Left lung (tissue), 10 donors: Measurements from ENCODE around the gene HOXA4. TPM values are rescaled to one million over a fixed set of nuclear protein-coding genes. Genes with fewer than 3 reads are reported as not detected.

Experiments used
- ATAC-seq: fragments of 200-7000 bp; cut with Tn5 transposase; one replicate; pipeline ENCODE4 v1.9.1; 2020; ENCODE audit warnings: moderate library complexity
- DNase-seq, 4 donors: peaks; one replicate each; pipeline ENCODE4 v3.0.0-alpha.2; 2013 to 2020
- H3K27ac ChIP-seq, 2 donors: fragments of 200-600 bp; sonication (generic) in 1 of 2; one replicate each; pipeline versions ENCODE4 v1.5.0 to v1.8.0; 2020 to 2021
- H3K27me3 ChIP-seq, 2 donors: fragments of 200-600 bp; sonication (generic) in 1 of 2; one replicate each; pipeline versions ENCODE4 v1.5.0 to v1.8.0; 2020 to 2021
- H3K36me3 ChIP-seq, 2 donors: fragments of 200-600 bp; sonication (generic) in 1 of 2; one replicate each; pipeline versions ENCODE4 v1.5.0 to v1.8.0; 2020 to 2021
- H3K4me1 ChIP-seq, 2 donors: fragments of 200-600 bp; one replicate each; pipeline ENCODE4 v1.8.0; 2021
- H3K4me3 ChIP-seq, 2 donors: fragments of 200-600 bp; sonication (generic) in 1 of 2; one replicate each; pipeline versions ENCODE4 v1.5.0 to v1.8.0; 2020 to 2021; ENCODE audit warnings: mild to moderate bottlenecking in 1 of 2
- H3K9me3 ChIP-seq, 2 donors: fragments of 200-600 bp; sonication (generic) in 1 of 2; one replicate each; pipeline versions ENCODE4 v1.5.0 to v1.8.0; 2020 to 2021
- CTCF ChIP-seq, 2 donors: fragments of 200-600 bp; sonication (generic) in 1 of 2; IDR thresholded peaks; one replicate each; pipeline versions ENCODE4 v1.5.0 to v1.8.0; 2021; ENCODE audit warnings: antibody characterized with exemption in 2 of 2
- intact Hi-C, 2 donors: fragments of 100-400 bp; cut with DNase I; formaldehyde crosslinking; loops; one replicate each; pipeline versions ENCODE4 v1.11.2 to v1.14.2; 2022
- microRNA-seq, 2 donors: library from miRNA; unstranded; fragments of <30 nt; microRNA quantifications; one replicate each; pipeline ENCODE4, GENCODE V29; 2019
- polyA plus RNA-seq, 6 donors: library from polyadenylated mRNA; unstranded; fragments of 120-200 nt; gene quantifications; one replicate each; pipeline ENCODE4 v1.2.1, GENCODE V29; 2013; ENCODE audit not compliant: insufficient read length in 6 of 6
- total RNA-seq, 2 donors: library from RNA; stranded (reverse); fragmentation: NEBNext Ultra II Directional; extraction: Animal tissue kit (Norgen Biotek cat#: 25700); gene quantifications; one replicate each; pipeline ENCODE4 v1.2.1, GENCODE V29; 2021
- donor health status: DM: no; HTN: yes; CAD: no.
- donor health status: DM: no; HTN: no; CAD: no.

Gene HOXA4
- total and polyA plus RNA-seq, 8 donors = 3.4 to 35.8 (median 34.1) TPM

GRCh38 chr7:27079234-27079975, 51.2 kb downstream of the HOXA4 start:
- H3K9me3 ChIP-seq = no peaks in the 10 kb centered on the region
- no peaks in the 10 kb centered on the region for H3K27me3 ChIP-seq
- no peaks in the 10 kb centered on the region for H3K4me1 ChIP-seq
- no peaks in the 10 kb centered on the region for H3K36me3 ChIP-seq
- no peak overlapping the region for H3K4me3 ChIP-seq
- intact Hi-C loops = no loop called here
- DNase-seq (no peak), ATAC-seq (no peak)
- H3K27ac ChIP-seq = no peak overlapping the region
- TF ChIP-seq CTCF (IDR thresholded peaks at IDR 0.05) = no peak

- no peaks in the 10 kb centered on the region for H3K27me3 ChIP-seq
- DNase-seq (no peak), ATAC-seq (no peak)
- no peak overlapping the region for H3K4me3 ChIP-seq
- no peak for TF ChIP-seq CTCF (IDR thresholded peaks at IDR 0.05)
- no peaks in the 10 kb centered on the region for H3K36me3 ChIP-seq
- intact Hi-C loops = no loop called here
- no peaks in the 10 kb centered on the region for H3K4me1 ChIP-seq
- no peaks in the 10 kb centered on the region for H3K9me3 ChIP-seq
- no peak overlapping the region for H3K27ac ChIP-seq
These were observed 51.8 kb downstream of the HOXA4 start for GRCh38 chr7:27078616-27079233.

Small RNA genes within 50 kb of the gene (microRNA-seq; reads per million reads assigned to microRNA genes)
- 57.7 to 116 reads per million in 2 donors for gene MIR196B

Other genes starting within 250 kb of the HOXA4 start
- gene HOXA1, start 34.8 kb downstream of the HOXA4 start, total RNA-seq = under 1 TPM; 0.50 to 0.60 TPM
- gene HOXA1, start 34.8 kb downstream of the HOXA4 start, polyA plus RNA-seq = 1 to 10 TPM; 1.9 to 3.1 (median 2.3) TPM
- gene HOXA2, start 28.1 kb downstream of the HOXA4 start, total RNA-seq = 1 to 10 TPM in 1 of 2 donors, under 1 TPM in 1; 0.61 to 1.4 TPM
- gene HOXA2, start 28.1 kb downstream of the HOXA4 start, polyA plus RNA-seq = 10 to 100 TPM; 16.7 to 19.6 (median 18.7) TPM
- 10 to 100 TPM; 16.1 to 21.6 TPM for gene HOXA5, start 12.9 kb upstream of the HOXA4 start, total RNA-seq
- 10 to 100 TPM; 81.7 to 94.7 (median 89.1) TPM for gene HOXA5, start 12.9 kb upstream of the HOXA4 start, polyA plus RNA-seq
- 1 to 10 TPM; 3.5 to 5.0 TPM for gene HOXA6, start 17.0 kb upstream of the HOXA4 start, total RNA-seq
- gene HOXA6, start 17.0 kb upstream of the HOXA4 start, polyA plus RNA-seq = 10 to 100 TPM; 13.6 to 16.2 (median 14.7) TPM
- 1 to 10 TPM; 5.7 to 8.8 TPM for gene HOXA3, start 21.8 kb upstream of the HOXA4 start, total RNA-seq
- gene HOXA3, start 21.8 kb upstream of the HOXA4 start, polyA plus RNA-seq = 10 to 100 TPM; 32.6 to 49.6 (median 42.5) TPM
- gene HOXA7, start 25.9 kb upstream of the HOXA4 start, total RNA-seq = 1 to 10 TPM; 1.3 to 2.2 TPM
- 1 to 10 TPM; 4.0 to 6.4 (median 5.4) TPM for gene HOXA7, start 25.9 kb upstream of the HOXA4 start, polyA plus RNA-seq
- 1 to 10 TPM in 1 of 2 donors, under 1 TPM in 1; 0.73 to 1.4 TPM for gene HOXA9, start 34.8 kb upstream of the HOXA4 start, total RNA-seq
- gene HOXA9, start 34.8 kb upstream of the HOXA4 start, polyA plus RNA-seq = 1 to 10 TPM in 1 of 6 donors, under 1 TPM in 5; 0.38 to 1.4 (median 0.52) TPM
- gene HOXA10, start 43.6 kb upstream of the HOXA4 start, total RNA-seq = under 1 TPM; 0.42 to 0.55 TPM
- 1 to 10 TPM in 1 of 6 donors, under 1 TPM in 4, not detected in 1; 0.34 to 1.3 (median 0.40) TPM for gene HOXA10, start 43.6 kb upstream of the HOXA4 start, polyA plus RNA-seq
- gene HOXA11, start 54.5 kb upstream of the HOXA4 start, total RNA-seq = under 1 TPM in 1 of 2 donors, not detected in 1; 0.10 TPM
- gene HOXA11, start 54.5 kb upstream of the HOXA4 start, polyA plus RNA-seq = under 1 TPM in 3 of 6 donors, not detected in 3; 0.11 to 0.23 (median 0.15) TPM
- not detected for gene HOXA13, start 69.3 kb upstream of the HOXA4 start, total RNA-seq
- not detected for gene HOXA13, start 69.3 kb upstream of the HOXA4 start, polyA plus RNA-seq
- gene EVX1, start 112.0 kb upstream of the HOXA4 start, total RNA-seq = not detected
- not detected for gene EVX1, start 112.0 kb upstream of the HOXA4 start, polyA plus RNA-seq